K562 (cell line): ENCODE measurements around the gene POLL. TPM values are rescaled to one million over a fixed set of nuclear protein-coding genes. Genes with fewer than 3 reads are reported as not detected.

Experiments
- ARID1B ChIP-seq: fragments of 450-650 bp; IDR thresholded peaks from 2 replicates; pipeline ENCODE4 v1.6.1; 2016; ENCODE audit warnings: antibody characterized with exemption, mild to moderate bottlenecking, inconsistent platforms
- CBFA2T3 ChIP-seq: fragments of 450-650 bp; IDR thresholded peaks from 2 replicates; pipeline ENCODE4 v1.6.1; 2017
- CREB1 ChIP-seq, 2 experiments: sonication (generic) in 1 of 2; formaldehyde crosslinking in 1 of 2; IDR thresholded peaks; 2 replicates each; pipeline versions ENCODE4 v1.6.1 to v1.8.0; 2012 to 2022; ENCODE audit warnings: inconsistent platforms in 1 of 2, mild to moderate bottlenecking in 1 of 2, missing genetic modification reagents in 1 of 2, moderate library complexity in 1 of 2
- CREB3L1 ChIP-seq: fragments of 450-650 bp; IDR thresholded peaks from 2 replicates; pipeline ENCODE4 v1.6.1; 2014; ENCODE audit warnings: low read depth, mild to moderate bottlenecking, moderate library complexity, borderline replicate concordance
- EP300 ChIP-seq: IDR thresholded peaks from 2 replicates; pipeline ENCODE4 v1.6.1; 2012; ENCODE audit warnings: low read length, improper control_type of control experiment
- GATAD2B ChIP-seq: fragments of 450-650 bp; IDR thresholded peaks from 2 replicates; pipeline ENCODE4 v1.6.1; 2017; ENCODE audit warnings: mild to moderate bottlenecking, borderline replicate concordance
- HDAC3 ChIP-seq: fragments of 450-650 bp; IDR thresholded peaks from 2 replicates; pipeline ENCODE4 v1.6.1; 2018; ENCODE audit warnings: borderline replicate concordance, mild to moderate bottlenecking, moderate library complexity; ENCODE audit not compliant: partially characterized antibody
- KDM1A ChIP-seq, 2 experiments: fragments of 450-650 bp; IDR thresholded peaks; 2 replicates each; pipeline ENCODE4 v1.6.1; 2016; ENCODE audit warnings: mild to moderate bottlenecking in 2 of 2
- L3MBTL2 ChIP-seq: fragments of 450-650 bp; IDR thresholded peaks from 2 replicates; pipeline ENCODE4 v1.6.1; 2016; ENCODE audit warnings: mild to moderate bottlenecking, moderate library complexity
- LEF1 ChIP-seq: fragments of 450-650 bp; IDR thresholded peaks from 2 replicates; pipeline ENCODE4 v1.6.1; 2016; ENCODE audit warnings: mild to moderate bottlenecking
- MAFK ChIP-seq: IDR thresholded peaks from 2 replicates; pipeline ENCODE4 v1.6.1; 2011; ENCODE audit warnings: low read length, improper control_type of control experiment
- MEIS2 ChIP-seq: fragments of 450-650 bp; IDR thresholded peaks from 2 replicates; pipeline ENCODE4 v1.6.1; 2014; ENCODE audit warnings: mild to moderate bottlenecking; ENCODE audit not compliant: partially characterized antibody
- NFE2 ChIP-seq: IDR thresholded peaks from 2 replicates; pipeline ENCODE4 v1.6.1; 2014; ENCODE audit warnings: antibody characterized with exemption, low read depth
- NFXL1 ChIP-seq: fragments of 450-650 bp; formaldehyde crosslinking; IDR thresholded peaks from 2 replicates; pipeline ENCODE4 v1.4.0; 2021; ENCODE audit warnings: mild to moderate bottlenecking
- PBX2 ChIP-seq, 2 experiments: IDR thresholded peaks in 1 of 2; conservative IDR thresholded peaks in 1 of 2; 2 replicates each; pipeline ENCODE4 v1.6.1; 2016; ENCODE audit warnings: low read depth in 2 of 2, mild to moderate bottlenecking in 1 of 2, missing compliant biosample characterization in 1 of 2, missing genetic modification characterization in 1 of 2, moderate library complexity in 1 of 2
- RNF2 ChIP-seq: sonication (generic); IDR thresholded peaks from 2 replicates; pipeline ENCODE4 v1.6.1; 2016
- TCF3 ChIP-seq: sonication (generic); formaldehyde crosslinking; IDR thresholded peaks from 2 replicates; pipeline ENCODE4 v1.4.0; 2020; ENCODE audit warnings: mild to moderate bottlenecking, missing genetic modification reagents
- ZNF592 ChIP-seq: fragments of 450-650 bp; IDR thresholded peaks from 2 replicates; pipeline ENCODE4 v1.6.1; 2017; ENCODE audit warnings: antibody characterized with exemption, mild to moderate bottlenecking
- polyA plus RNA-seq, 8 experiments: library from polyadenylated mRNA; depleted of rRNA in 4 of 8; stranded (reverse) in 5 of 8; unstranded in 3 of 8; fragments of >200 nt; fragmentation: Nextera tagmentation in 2 of 8; fragmentation: Illumina TruSeq in 1 of 8; extraction: Ambion mirVana in 2 of 8; extraction: Trizol in 1 of 8; gene quantifications; 2 replicates each; pipeline versions ENCODE4 v1.2.1 to v1.2.3, GENCODE V29; 2011 to 2014; ENCODE audit warnings: inconsistent platforms in 1 of 8, missing spikeins in 1 of 8
- total RNA-seq, 7 experiments: library from RNA; depleted of rRNA in 6 of 7; stranded (reverse); fragments of >200 nt in 6 of 7; fragmentation: Illumina TruSeq in 2 of 7; extraction: Trizol in 2 of 7; gene quantifications; 2 replicates each; pipeline versions ENCODE4 v1.2.1 to v1.2.3, GENCODE V29; 2011 to 2021; ENCODE audit warnings: low replicate concordance in 1 of 7

Gene POLL
- total and polyA plus RNA-seq, 9 of the 15 experiments (the other 6 are each of a cell fraction or from before 2014, with no cell fraction given), result 1.2 to 18.7 (median 10.9) TPM

- TF ChIP-seq KDM1A (IDR thresholded peaks at IDR 0.05) (peak in 1 of 2 experiments; percentile 57; a peak in 1 of 4 replicates), HDAC3 (peak; percentile 50), ZNF592 (0 out of 2 replicates have a peak, but pooled peaks have one; percentile 10), TCF3 (CRISPR knock-in tag) (peak; percentile 69), L3MBTL2 (no peak), CBFA2T3 (peak; percentile 77), NFE2 (peak; percentile 45; the same call in 1 of the 2 replicates), GATAD2B (0 out of 2 replicates have a peak, but pooled peaks have one; percentile 27), ARID1B (peak; percentile 84), PBX2 (CRISPR knock-in tag; IDR thresholded peaks at IDR 0.05; ENCODE audit: low read depth) (no peak), PBX2 (tag; conservative IDR thresholded peaks at IDR 0.05; ENCODE audit: low read depth) (peak; percentile 54), MEIS2 (peak; percentile 88), CREB1 (IDR thresholded peaks at IDR 0.05) (0 out of 2 replicates have a peak, but pooled peaks have one; percentile 21), CREB1 (CRISPR knock-in tag; IDR thresholded peaks at IDR 0.05) (no peak), RNF2 (peak; percentile 73), LEF1 (peak; percentile 89), EP300 (peak; percentile 77; the same call in 1 of the 2 replicates), MAFK (0 out of 2 replicates have a peak, but pooled peaks have one; percentile 26), NFXL1 (no peak), CREB3L1 (peak; percentile 34; the same call in 1 of the 2 replicates)
Measured at GRCh38 chr10:101535949-101536348, 52.1 kb downstream of the POLL start (continued).
